ENCODE data around the gene POLR3B.
"Not testable (repeated sequence)": the region's sequence is repeated elsewhere in the genome, so short reads cannot be mapped to it uniquely, and the experiment has no call there.

POLR3B gene

GRCh38 chr12:106417926-106418910 lies 60.7 kb downstream of the POLR3B start:
- DNase-seq = no peak

GRCh38 chr12:106418970-106419369 lies 61.4 kb downstream of the POLR3B start:
- no peak for DNase-seq

- no peak for DNase-seq
Measured at GRCh38 chr12:106423291-106423690, 65.7 kb downstream of the POLR3B start.

GRCh38 chr12:106425061-106425702 lies 67.6 kb downstream of the POLR3B start:
- DNase-seq = no peak

GRCh38 chr12:106427917-106428316 lies 70.4 kb downstream of the POLR3B start:
- DNase-seq = no peak

- no peak for DNase-seq
Measured at GRCh38 chr12:106428384-106428783, 70.8 kb downstream of the POLR3B start.

GRCh38 chr12:106429043-106429552 lies 71.5 kb downstream of the POLR3B start:
- DNase-seq = no peak

- no peak for DNase-seq
Measured at GRCh38 chr12:106429636-106430035, 72.1 kb downstream of the POLR3B start.

GRCh38 chr12:106431839-106432411 lies 74.4 kb downstream of the POLR3B start:
- DNase-seq = no peak

- no peak for DNase-seq
Measured at GRCh38 chr12:106433055-106433454, 75.5 kb downstream of the POLR3B start.

- DNase-seq = no peak
Measured at GRCh38 chr12:106434526-106434925, 77.0 kb downstream of the POLR3B start.

- no peak for DNase-seq
Measured at GRCh38 chr12:106436164-106436563, 78.6 kb downstream of the POLR3B start.

GRCh38 chr12:106442575-106442974 lies 85.0 kb downstream of the POLR3B start:
- no peak for DNase-seq

GRCh38 chr12:106445053-106445452 lies 87.5 kb downstream of the POLR3B start:
- DNase-seq = no peak

GRCh38 chr12:106445959-106446358 lies 88.4 kb downstream of the POLR3B start:
- no peak for DNase-seq

- DNase-seq = no peak
Measured at GRCh38 chr12:106446419-106447092, 89.0 kb downstream of the POLR3B start.

GRCh38 chr12:106452309-106452708 lies 94.8 kb downstream of the POLR3B start:
- no peak for DNase-seq

- no peak for DNase-seq
Measured at GRCh38 chr12:106455111-106455510, 97.6 kb downstream of the POLR3B start.

GRCh38 chr12:106459124-106459523 lies 101.6 kb downstream of the POLR3B start:
- no peak for DNase-seq

GRCh38 chr12:106459534-106459933 lies 102.0 kb downstream of the POLR3B start:
- no peak for DNase-seq

GRCh38 chr12:106461730-106462129 lies 104.2 kb downstream of the POLR3B start:
- no peak for DNase-seq

- DNase-seq = not testable (repeated sequence)
Measured at GRCh38 chr12:106465605-106466004, 108.1 kb downstream of the POLR3B start.

- not testable (repeated sequence) for DNase-seq
Measured at GRCh38 chr12:106475662-106476061, 118.1 kb downstream of the POLR3B start.
